IPS DF 4.7 (cell line): ENCODE results near the gene GIMAP1.

ENCODE experiments used
- DNase-seq: peaks from one replicate; pipeline ENCODE4 v3.0.0-alpha.2; 2013; ENCODE audit warnings: low spot score; ENCODE audit errors: extremely low read depth

GIMAP1 gene

DNA sequence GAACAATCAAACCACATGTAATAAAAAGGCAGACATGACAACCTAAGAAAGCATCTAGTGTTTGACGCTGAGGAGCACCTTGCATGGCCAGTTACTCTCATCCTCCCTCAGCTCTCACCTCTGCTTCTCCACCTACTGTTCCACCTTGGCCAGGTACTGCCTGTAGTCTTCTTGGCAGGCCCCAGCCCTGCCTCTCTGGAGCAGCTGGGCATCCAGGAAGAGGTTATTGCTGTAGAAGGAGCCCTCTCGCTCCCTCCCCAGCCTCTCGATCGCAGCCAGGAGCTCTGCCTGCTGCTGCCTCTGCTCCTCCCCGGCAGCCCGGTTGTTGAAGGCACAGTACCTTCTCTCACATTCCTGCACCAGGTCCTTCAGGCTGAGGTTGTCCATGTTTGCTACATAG lies 30.5 kb downstream of the GIMAP1 start:
- DNase-seq = no peak

DNA sequence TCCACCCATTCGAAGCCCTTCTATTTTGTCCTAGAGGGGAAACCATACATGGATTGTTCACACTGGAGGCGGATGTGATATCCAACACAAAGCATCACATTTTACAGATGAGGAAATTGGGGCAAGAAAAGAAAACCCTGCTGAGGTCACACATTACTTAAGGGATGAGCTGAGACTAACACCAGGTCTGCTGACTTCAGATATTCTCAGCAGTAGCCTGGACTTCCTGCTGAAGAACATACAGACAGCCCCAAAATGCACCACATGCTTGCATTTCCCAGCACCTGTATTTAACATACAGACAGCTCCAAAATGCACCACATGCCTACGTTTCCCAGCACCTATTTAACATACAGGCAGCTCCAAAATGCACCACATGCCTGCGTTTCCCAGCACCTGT lies 32.0 kb downstream of the GIMAP1 start:
- DNase-seq = no peak

DNA sequence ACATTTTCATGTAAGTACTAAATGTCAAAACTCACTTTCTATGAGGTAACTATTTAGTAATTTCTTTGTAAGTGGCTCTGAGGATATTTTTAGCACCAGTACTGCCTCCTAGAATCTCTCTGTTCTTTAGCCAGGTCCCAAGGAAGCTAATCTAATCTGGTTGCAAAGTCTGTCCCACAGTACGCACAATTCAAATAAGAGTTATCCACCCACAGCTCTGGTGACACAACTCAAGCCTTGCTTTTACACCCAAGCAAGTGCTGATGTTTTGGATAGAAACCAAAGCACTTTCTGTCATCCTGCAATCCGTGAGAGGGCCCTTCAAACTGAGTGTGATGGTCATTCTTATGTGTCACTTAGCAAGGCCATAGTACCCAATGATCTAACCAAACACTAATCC lies 35.3 kb downstream of the GIMAP1 start:
- DNase-seq = no peak

DNA sequence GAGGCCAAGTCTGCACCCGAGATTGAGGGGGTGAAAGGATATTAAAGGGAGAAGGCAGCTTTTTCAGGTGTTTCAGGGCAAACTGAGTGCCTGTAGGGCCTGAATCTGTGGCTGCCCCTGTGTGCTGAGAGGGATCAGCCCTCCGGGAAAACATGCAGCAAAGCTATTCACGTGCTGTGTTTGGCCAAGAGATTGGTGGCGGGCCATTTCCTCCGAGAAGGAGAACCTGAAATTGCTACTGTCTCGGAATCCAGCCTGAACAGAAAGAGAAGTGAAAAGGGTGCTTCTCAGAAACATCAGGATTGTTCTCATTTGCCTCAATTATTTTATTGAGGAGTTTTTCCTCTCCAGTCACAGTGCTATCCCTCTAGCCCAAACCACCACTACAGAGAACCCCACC lies 36.8 kb downstream of the GIMAP1 start:
- DNase-seq = no peak

DNA sequence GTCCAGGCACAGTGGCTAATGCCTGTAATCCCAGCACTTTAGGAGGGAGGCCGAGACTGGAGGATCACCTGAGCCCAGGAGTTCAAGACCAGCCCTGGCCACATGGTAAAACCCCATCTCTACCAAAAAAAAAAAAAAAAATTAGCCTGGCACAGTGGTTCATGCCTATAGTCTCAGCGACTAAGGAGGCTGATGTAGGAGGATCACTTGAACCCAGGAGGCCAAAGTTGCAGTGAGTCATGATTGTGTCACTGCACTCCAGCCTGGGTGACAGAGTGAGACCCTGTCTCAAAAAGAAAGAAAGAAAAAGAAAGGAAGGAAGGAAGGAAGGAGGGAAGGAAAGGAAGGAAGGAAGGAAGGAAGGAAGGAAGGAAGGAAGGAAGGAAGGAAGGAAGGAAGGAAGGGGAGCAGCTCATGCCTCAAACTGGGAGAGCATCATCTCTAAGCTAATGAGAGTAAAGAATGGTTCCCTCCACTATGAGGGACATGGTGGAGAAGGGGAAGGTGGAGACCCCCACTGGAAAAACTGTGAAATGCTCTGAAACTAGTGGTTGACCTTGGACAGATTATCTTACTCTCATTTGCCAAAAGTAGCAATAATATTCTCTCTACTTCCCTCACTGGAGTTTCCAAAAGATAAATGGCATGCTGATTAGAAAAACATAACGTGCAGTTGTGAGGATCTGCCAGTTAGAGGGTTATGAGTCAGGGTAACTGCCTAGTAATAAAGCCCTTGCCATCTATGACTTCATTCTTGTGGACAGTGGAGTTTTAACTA lies 37.6 kb downstream of the GIMAP1 start:
- no peak for DNase-seq

DNA sequence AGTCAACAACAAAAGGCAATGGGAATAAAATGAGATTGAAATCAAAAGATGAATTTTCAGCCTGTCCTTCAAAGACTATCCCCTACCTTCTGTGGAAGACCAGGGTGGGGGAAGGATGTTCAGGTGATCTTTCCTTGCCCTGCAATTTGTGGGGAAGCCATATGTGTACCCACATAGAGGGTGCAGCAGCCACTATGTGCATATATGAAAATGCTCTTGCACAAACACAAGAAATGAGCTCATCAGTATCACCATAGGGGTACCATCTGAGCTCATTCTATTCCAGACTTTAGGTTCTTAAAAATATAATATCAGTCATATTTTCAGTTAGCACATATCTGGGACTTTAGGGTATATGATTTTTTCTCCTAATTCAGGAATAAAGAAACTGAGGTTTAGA lies 38.5 kb downstream of the GIMAP1 start:
- no peak for DNase-seq

DNA sequence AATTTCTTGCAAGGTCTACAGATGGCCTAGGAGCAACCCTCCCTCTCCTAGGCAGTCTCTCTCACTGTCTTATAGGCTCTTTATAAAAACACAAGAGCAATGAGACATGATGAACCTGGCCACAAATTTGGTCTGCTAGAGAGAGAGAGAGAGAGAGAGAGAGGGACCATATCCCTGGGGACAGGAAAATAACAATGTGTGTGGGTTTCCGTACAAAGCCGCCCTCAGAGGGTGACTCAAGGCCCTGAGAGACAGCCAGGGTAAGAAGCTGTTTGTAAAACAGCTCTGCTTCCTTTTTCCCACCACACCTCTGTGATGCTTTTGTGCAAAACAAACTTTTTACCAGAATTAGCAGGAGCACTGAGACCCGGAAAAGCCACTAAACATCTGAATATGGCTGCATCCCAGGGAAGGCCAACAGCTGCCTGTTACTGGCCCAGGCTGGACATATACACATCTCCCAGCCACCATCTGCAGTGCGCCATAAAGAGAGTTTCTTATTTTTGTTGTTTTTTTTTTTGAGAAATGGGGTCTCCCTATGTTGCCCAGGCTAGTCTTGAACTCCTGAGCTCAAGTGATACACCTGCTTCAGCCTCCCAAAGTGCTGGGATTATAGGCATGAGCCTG lies 39.2 kb downstream of the GIMAP1 start:
- DNase-seq = no peak

DNA sequence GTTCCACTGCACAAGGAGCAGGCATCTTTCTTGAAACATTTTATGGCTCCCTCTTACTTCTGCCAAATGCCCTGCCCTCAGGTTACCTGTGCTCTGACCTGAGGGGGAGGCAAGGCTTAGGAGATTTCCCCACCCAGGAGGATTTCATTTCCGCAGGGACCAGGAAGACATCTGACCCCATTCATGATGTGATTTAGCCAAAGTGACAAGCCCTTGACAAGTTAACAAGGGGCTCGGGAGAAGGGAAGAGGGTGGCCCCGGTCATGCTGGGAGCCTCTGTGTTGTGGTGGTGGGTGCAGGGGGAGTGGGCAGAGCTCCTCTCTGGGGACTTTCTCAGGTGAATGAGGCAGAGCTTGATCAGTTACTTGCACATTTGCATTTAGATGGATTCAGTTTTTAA lies 39.8 kb downstream of the GIMAP1 start:
- DNase-seq = no peak

DNA sequence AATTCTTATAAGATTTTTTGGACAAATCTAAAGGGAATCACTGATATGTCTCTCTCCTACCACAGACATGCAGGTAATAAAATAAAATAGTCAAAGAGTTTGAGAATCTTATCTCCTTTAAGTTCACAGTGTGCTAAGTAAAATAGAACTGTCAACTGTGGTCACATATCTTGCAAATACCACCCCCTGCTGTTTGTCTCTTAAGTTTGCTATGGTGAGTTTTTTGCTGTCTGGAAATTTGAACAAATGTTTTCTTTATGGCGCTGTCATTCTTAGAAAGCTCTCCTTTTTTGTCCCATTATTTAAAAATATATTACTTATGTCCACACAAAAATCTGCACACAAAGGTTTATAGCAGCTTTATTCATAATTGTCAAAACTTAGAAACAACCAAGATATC lies 40.4 kb downstream of the GIMAP1 start:
- DNase-seq = no peak

DNA sequence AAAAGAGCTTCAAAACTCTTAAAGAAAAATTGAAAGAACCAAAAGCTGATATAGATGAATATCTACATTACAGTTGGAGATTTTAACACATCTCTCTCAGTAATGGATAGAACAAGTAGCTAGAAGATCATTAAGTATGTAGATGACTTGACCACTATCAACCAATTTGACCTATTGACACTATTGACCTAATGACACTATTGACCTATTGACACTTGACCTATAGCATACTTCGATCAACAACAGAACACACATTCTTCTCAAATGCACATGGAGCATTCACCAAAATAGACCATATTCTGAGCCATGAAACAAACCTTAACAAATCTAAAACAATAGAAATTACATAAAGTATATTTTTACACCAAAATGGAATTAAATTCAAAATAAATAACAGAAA lies 43.1 kb downstream of the GIMAP1 start:
- DNase-seq = no peak

DNA sequence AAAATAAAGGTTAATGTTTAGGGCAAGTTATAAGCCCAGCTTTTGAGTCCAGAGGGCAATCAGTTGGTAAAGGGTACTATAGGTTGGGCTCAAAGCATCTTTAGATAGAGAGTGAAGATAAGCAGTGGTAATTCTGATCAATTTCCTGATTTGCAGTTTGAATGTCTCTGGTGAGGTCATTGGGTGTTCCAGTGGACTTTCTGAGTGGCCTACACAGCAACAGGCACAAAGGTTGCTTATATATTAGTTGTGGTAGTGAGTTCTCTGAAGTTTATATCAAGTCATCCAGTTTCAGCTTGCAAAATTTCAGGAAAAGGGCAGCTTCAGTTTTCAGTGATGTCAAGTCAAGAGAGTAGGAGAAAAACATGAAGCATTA lies 49.9 kb downstream of the GIMAP1 start:
- DNase-seq = no peak

DNA sequence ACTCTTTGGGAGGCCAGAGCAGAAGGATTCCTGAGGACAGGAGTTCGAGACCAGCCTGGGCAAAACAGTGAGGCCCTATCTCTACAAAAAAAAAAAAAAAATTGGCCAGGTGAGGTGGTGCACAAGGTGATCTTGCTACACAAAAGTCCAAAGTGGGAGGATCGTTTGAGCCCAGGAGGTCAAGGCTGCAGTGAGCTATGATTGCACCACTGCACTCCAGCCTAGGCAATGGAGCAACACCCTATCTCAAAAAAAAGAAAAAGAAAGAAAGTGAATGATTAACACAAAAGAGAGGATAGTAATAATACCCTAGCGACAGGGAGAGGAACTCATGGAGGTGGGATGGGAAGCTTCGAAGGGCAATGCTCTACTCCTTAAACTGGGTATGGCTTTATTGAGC lies 53.4 kb downstream of the GIMAP1 start:
- DNase-seq = no peak
